GM18909 (cell line): Measurements from ENCODE around the gene TMEM229A.
"Not testable (repeated sequence)": the region's sequence is repeated elsewhere in the genome, so short reads cannot be mapped to it uniquely, and the experiment has no call there.

Experiments used
- ATAC-seq: cut with Tn5 transposase; IDR thresholded peaks from one replicate; pipeline ENCODE4 v1.9.1; 2021; ENCODE audit warnings: mild to moderate bottlenecking; ENCODE audit not compliant: unreplicated experiment, poor library complexity

Gene TMEM229A

DNA sequence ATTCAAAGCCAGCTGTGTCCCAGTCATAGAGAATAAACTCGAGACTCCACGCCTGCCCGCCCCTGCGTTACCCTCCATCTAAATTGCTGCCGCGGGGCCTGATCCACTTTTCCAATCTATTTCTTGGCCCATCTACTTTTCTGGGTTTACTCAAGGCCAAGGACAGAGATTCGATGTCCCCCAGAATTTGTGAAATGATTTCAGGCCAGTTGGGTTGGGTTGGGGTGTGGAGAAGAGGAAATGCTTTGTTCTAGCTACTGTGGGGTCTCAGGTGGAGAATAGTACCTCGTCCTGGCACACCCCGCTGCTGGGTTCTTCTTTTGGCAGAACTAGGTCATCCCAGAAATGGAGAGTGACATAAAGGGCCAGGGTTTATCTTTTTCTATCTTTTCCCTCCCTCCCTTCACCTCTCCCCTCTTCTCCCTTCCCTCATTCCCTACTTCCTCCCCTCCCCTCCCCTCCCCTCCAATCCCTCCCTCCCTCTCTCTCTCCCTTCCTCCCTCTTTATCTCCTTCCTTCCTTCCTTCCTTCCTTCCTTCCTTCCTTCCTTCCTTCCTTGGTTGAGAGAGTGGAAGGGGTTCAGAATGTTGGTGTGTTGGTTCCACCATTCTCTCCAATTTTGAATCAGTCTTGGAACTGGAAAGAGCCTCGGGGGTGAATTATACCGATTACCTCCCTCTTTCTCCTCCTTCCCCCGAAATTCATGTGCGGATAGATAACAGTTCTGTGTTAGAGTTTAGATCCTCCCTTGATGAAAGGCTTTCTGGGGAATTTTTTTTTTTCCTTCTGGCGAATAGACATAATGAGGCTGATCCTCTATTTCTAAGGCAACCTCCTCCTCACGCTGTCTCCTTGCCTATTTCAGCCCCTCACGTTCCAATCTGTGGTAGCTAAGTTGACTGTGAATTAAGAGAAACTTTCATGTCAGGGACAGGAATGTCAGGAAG is 1.2 kb upstream of the TMEM229A start:
- no peak for ATAC-seq

DNA sequence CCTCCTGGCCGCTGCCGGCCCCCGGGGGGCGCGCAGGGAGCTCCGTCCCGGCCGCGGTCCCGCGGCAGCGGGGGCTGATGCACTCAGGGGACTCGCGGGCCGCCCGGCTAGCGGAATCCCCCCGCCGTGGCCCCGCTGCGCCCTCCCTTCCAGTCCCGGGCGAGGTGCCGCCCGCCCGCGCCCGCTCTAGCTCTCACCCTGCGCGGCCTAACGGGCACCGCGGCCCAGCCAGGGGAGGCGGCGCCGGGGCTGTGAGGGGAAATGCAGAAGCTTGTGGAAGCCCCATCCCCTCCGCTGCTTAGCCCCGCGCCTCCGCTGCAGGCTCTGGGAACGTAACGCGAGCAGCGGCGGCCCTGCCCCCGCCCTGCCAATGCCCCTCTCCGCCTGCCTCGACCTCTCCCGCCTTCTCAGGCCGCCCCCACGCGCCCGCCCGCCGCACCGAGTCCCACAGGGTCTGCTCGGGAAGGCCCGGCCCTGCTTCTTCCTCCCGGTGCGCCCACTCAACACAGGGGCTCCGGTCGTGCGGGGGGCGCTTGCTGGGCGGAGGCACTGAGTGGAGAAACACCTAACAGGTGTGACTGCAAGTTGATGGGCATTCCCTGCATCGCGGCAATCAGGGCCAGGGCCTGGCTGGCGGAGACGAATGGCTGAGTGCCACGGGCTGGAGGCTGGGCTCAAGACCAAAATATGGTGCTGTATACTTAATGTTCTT is 384 bp upstream of the TMEM229A start:
- peak; percentile 39 for ATAC-seq

DNA sequence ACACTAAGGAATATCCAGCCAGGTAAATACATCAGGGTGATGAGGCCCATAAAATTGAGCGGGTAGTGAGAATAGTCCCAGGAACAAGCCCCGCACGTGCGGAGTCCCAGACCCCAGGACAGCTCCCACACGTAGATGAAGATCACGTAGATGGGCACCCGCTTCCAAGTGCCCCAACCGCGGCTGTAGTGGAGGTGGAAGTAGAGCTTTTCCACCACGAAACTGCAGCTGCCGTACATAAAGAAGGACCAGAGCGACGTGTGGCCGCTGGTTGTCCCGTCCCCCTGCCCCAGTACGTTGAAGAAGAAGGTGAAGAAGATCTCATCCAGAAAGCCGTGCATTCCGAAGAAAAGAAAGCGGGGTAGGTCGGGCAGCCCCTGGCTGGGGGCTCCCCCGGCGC is 948 bp downstream of the TMEM229A start:
- peak; percentile 5 for ATAC-seq

DNA sequence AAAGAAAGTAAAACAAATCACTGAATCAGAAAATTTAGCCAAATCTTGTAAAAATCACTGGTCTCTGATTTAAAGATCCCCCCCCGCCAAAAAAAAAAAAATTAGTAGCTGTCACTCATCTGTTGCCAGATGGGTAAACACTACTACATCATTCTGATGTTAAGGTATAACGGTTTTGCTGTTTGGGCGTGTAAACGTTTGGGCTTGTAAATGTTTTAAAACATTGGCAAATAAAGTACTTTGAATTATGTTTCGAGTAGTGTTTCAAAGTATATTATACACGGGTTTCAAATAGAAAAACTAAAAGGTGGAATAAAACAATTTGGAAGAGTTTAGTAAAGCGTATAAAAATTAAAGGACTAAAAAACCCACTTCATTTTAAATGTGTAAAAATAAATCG is 1.5 kb downstream of the TMEM229A start:
- no peak for ATAC-seq

DNA sequence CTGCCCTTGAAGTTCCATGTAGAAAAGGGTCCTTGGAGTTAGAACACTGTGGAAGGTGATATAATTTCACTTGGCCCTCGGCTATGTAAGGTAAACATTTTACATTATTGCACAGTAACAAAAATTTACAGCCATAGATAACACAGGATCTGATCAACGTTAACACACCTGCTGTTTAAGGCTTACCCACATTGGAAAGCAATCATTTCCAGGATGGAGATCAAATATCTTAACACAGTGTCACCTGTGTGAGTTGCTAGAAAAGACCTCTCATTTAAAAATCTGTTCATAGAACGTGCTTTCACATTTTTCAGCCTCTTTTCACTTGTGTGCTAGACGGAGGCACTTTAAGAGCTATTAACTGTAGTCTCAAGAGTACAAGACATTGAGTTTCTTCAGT is 1.9 kb downstream of the TMEM229A start:
- ATAC-seq, result no peak

DNA sequence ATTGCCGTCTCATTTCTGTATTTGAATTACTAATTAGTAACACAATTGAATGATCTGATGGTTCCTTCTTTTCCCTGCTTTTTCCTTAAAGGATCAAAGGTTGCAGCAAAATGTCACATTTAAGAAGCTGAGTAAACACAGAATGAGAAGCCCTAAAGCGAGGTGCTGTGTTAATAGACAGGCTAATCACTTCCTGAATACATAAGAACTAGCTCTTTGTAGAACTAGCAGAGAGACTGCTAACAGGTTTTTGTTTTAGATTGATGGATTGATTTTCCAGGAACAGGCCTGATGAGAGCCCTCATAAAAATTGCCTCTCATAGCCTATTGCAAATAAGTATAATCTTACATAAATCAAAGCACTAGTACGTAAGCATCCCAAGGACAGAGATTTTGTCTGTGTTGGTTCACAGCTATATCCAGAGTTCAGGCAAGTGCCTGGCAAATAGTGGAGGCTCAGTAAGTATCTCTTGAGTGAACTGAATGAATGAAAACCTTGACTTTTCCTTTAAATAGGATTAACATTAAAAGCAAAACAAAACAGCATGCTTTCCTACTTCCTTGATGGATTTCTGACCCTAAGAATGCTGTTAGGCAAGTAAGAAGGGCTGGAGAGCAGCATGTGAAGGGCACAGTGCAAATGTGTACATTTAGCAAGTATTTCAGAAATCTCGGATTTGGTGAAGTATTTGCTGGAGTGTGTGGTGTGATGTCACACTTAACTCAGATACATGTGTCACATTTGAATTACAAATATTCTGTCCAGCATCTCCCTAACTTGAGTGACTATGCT is 3.3 kb downstream of the TMEM229A start:
- no peak for ATAC-seq

DNA sequence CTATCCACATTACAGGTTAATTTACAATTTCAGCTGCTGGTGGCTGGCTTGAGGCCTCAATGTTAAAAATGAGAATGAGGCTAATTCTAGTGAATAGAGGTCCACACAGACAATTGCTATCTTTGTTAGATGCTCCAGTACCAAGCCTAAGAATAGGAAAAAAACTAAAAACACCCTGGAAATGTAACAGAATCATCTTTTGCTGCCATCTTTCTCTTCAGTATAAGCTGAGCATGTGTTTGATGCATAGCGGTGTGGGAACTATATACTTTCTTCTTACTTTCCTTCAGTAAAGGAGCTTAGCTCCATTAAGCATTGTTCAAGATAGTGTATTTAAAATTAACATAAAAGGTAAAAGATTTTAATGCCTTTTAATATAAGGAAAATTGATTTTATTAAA is 5.6 kb downstream of the TMEM229A start:
- ATAC-seq, result no peak

DNA sequence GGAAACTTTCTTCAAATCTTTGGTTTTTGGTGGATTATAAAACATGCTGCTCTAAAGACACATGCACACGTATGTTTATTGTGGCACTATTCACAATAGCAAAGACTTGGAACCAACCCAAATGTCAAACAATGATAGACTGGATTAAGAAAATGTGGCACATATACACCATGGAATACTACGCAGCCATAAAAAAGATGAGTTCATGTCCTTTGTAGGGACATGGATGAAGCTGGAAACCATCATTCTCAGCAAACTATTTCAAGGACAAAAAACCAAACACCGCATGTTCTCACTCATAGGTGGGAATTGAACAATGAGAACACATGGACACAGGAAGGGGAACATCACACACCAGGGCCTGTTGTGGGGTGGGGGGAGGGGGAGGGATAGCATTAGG is 8.5 kb downstream of the TMEM229A start:
- ATAC-seq, result not testable (repeated sequence)

DNA sequence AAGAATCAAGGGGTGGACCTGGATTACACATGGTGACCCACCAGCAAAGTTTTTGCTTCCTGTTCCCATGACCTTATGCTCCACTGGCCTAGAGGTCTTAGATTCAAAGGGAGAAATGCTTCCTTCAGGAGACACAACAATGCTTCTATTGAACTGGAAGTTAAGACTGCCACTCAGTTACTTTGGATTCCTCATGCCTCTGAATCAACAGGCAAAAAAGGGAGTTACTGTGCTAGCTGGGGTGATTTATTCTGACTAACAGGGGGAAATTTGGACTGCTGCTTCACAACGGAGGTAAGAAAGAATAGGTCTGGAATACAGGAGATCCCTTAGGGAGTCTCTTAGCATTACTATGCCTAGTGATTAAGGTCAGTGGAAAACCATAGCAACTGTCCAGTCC is 10.3 kb downstream of the TMEM229A start:
- ATAC-seq, result no peak

DNA sequence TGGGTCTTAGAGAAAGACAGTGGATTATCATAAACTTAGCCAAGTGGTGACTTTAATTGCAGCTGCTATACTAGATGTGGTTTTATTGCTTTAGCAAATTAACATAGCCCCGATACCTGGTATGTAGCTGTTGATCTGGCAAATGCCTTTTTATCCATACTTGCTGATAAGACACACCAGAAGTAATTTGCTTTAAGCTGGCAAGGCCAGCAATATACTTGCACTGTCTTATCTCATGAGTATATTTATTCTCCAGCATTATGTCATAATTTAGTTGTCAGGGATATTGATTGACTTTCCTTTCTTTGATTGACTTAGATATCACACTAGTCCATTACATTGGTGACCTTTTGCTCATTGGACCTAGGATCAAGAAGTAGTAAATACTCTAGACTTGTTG is 12.8 kb downstream of the TMEM229A start:
- ATAC-seq, result no peak

DNA sequence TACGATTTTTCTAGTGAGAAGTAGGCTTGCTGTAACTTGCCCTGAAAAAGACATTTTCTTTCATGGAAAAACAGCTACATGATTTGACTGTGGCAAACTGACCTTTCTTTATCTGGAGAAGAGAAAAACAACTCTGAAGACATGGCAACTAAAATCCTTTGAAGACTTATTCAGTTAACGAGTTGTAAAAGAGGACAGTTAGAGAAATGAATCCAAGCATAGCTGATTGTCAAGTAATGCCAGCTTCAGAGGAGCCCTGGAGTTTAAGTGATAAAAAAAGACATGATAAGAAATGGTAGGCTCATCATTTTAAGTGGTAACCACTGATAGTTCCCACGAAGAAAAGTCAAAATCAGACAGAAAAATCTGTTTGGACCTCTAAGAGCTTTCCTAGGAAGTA is 19.6 kb downstream of the TMEM229A start:
- no peak for ATAC-seq

DNA sequence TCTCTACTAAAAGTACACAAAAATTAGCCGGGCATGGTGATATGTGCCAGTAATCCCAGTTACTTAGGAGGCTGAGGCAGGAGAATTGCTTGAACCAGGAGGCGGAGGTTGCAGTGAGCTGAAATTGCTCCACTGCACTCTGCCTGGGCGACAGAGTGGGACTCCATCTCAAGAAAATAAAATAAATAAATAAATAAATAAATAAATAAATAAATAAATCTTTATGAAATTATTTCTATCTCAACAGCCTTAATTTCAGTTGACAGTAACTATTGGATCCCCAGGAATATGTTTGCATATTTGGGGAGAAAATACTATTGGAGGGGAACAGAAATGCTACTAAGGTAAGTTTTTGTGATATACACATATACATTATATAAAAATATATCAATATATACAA is 20.0 kb downstream of the TMEM229A start:
- no peak for ATAC-seq

DNA sequence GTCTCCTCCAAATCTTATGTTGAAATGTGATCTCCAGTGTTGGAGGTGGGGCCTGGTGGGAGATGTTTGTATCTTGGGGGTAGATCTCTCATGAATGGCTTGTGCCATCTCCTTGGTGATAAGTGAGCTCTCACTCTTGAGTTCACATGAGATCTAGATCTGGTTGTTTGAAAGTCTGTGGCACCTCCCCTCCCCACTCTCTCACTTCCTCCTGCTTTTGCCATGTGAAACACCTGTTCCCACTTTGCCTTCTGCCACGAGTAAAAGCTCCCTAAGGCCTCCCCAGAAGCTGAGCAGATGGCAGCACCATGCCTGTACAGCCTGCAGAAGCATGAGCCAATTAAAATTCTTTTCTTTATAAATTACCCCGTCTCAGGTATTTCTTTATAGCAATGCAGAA is 23.5 kb downstream of the TMEM229A start:
- ATAC-seq, result no peak

DNA sequence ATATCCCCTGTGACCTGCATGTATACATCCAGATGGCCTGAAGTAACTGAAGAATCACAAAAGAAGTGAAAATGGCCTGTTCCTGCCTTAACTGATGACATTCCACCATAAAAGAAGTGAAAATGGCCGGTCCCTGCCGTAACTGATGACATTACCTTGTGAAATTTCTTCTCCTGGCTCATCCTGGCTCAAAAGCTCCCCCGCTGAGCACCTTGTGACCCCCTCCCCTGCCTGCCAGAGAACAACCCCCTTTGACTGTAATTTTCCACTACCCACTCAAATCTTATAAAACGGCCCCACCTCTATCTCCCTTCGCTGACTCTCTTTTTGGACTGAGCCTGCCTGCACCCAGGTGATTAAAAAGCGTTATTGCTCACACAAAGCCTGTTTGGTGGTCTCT is 24.6 kb downstream of the TMEM229A start:
- not testable (repeated sequence) for ATAC-seq

DNA sequence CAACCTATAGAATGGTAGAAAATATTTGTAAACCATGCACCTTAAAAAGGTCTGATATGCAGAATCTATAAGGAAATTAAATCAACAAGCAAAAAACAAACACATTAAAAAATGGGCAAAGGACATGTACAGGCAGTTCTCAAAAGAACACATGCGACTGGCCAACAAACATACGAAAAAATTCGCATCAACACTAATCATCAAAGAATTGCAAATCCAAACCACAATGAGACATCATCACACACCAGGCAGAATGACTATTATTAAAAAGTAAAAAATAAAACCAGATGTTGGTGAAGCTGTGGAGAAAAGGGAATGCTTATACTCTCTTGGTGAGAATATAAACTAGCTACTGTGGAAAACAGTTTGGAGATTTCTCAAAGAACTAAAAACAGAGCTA is 33.2 kb downstream of the TMEM229A start:
- no peak for ATAC-seq

DNA sequence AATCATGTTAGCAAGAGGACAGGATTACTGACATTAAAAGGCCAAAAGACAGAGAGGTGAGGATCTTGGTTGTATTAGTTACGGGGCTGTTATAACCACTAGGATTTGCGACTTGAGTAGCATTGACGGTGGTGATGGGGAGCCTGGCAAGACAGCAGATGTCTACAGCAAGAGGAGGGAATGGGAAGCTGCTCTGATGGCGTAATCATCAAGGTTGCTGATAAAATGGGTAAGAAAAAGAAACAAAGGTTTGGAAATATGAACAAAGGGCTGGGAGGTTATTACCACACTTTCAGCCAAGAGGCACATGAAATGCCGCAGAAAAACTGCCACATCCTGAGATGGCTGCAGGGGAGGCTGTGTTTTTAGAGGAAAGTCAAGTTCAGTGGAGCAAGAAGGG is 33.9 kb downstream of the TMEM229A start:
- no peak for ATAC-seq

DNA sequence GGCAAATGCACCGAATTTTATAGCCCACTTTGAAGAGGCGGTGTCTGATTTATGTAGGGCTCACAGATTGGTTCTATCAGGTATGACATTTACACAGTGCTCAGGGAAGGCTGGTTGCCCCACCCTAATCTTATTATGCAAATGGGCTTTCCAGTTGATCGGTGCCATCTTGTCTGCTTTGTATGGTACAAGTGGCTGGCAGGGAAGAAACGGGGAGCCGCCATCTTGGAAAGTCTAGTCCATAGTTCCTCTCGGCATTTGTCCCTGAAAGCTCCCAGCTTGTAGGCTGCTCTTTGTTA is 36.6 kb downstream of the TMEM229A start:
- ATAC-seq, result no peak

DNA sequence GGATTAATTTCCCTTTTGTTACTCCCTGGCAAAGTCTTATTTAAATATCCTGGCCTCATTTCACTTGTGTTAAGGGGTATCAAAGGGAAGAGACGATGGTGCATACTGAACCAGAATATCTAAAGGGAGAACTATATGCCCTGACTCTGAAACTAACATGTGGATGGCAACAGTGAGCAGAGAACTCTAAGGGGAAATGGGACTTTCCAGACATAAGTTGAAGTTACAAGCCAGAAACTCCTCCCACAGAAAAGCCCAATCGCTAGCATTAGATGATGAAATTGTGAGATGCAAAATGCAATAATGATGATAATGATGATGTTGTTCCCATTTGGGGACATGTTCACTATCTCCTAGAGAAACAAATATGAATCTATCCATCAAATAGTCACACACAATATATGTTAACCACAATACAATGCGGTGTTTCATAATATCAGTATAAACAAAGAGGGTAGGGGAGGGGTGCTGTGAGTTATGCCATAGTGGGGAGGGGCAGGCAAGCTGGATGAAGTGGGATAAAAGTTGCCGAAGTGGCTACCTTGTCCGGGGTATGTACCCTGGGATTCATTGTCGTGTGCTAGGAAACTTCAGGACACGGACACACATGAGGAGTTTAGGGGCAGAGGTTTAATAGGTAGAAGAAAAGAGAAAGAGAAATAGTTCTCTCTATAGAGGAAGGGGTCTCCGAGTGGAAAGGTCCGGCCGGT is 37.1 kb downstream of the TMEM229A start:
- ATAC-seq, result no peak

DNA sequence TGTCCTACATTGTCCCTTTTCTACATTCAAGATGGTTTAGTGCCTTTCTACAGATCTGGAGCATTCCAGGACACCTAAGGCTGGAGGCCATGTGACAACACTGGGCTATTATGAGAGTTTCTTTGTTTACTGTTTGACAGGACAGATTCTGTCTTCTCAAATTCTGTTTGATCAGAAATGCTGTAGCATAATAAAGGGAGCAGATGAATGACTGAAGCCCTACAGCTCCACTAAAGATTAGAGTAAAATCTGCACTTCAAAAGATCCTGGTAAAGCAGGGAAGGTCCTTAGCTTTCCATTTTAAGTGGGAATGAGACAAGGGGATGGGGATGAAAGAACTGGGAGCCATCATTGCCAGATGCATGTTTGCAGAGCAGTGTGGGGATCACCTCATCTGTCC is 38.4 kb downstream of the TMEM229A start:
- no peak for ATAC-seq

DNA sequence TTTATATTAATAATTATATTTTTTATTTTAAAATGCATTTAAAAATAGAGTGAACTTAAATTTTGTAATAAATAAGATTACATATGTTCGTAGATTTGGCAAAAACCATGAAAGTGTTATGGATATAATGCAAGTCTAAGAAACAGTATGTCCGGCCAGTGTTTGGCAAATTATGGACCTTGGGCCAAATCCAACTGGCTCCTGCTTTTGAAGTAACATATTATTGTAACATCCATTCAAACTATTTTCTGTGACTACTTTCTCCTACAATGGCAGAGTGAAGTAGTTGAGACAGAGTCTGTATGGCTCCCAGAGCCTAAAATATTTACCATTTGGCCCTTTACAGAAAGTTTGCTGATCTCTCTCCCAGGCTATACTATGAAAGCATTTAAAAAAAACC is 38.9 kb downstream of the TMEM229A start:
- ATAC-seq, result no peak
